ENCODE measurements around the gene YTHDF1.
"Not testable (repeated sequence)": the region's sequence is repeated elsewhere in the genome, so short reads cannot be mapped to it uniquely, and the experiment has no call there.

Gene YTHDF1

DNA sequence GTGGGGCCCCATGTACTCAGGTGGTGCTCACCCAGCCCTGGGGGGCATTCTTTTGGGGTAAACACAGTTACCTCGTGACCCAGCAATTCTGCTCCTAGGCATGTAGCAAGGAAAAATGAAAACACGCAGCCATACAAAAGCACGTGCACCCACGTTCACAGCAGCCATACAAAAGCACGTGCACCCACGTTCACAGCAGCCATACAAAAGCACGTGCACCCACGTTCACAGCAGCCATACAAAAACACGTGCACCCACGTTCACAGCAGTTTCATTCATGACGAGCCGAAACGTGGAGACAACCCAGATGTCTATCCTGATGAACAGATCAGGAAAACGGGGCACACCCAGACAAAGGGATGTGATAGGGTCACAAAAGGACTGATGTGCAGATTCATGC lies 57.1 kb downstream of the YTHDF1 start:
- no peak overlapping the region for H3K4me3 ChIP-seq (replicated peaks in 1 of 2; ENCODE audit: low read depth in 2 of 2, low read length in 2 of 2)

DNA sequence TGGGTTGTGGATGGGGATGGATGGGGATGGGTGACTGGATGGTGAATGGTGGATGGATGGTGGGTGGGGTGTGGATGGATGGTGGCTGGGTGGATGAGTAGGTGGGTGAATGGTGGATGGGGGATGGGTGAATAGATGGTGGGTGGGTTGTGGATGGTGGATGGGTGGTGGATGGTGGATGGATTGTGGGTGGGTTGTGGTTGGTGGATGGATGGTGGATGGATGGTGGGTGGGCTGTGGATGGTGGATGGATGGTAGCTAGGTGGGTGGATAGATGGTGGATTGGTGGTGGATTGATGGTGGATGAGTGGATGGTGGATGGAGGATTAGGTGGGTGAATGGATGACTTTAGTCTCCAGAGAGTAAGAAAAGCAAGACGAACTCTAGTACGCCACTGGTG lies 57.6 kb downstream of the YTHDF1 start:
- TF ChIP-seq, protein P1, sequence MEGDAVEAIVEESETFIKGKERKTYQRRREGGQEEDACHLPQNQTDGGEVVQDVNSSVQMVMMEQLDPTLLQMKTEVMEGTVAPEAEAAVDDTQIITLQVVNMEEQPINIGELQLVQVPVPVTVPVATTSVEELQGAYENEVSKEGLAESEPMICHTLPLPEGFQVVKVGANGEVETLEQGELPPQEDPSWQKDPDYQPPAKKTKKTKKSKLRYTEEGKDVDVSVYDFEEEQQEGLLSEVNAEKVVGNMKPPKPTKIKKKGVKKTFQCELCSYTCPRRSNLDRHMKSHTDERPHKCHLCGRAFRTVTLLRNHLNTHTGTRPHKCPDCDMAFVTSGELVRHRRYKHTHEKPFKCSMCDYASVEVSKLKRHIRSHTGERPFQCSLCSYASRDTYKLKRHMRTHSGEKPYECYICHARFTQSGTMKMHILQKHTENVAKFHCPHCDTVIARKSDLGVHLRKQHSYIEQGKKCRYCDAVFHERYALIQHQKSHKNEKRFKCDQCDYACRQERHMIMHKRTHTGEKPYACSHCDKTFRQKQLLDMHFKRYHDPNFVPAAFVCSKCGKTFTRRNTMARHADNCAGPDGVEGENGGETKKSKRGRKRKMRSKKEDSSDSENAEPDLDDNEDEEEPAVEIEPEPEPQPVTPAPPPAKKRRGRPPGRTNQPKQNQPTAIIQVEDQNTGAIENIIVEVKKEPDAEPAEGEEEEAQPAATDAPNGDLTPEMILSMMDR (IDR thresholded peaks at IDR 0.05; ENCODE audit: low read depth, low read length): no peak
- H3K4me3 ChIP-seq (replicated peaks in 1 of 2; ENCODE audit: low read depth in 2 of 2, low read length in 2 of 2): no peak overlapping the region
- no peak for DNase-seq (ENCODE audit: low read depth in 2 of 2)

More for the DNA sequence above, 57.1 kb downstream of the YTHDF1 start:
- TF ChIP-seq, protein P1 (IDR thresholded peaks at IDR 0.05; ENCODE audit: low read depth, low read length): no peak
- DNase-seq (ENCODE audit: low read depth in 2 of 2): no peak

DNA sequence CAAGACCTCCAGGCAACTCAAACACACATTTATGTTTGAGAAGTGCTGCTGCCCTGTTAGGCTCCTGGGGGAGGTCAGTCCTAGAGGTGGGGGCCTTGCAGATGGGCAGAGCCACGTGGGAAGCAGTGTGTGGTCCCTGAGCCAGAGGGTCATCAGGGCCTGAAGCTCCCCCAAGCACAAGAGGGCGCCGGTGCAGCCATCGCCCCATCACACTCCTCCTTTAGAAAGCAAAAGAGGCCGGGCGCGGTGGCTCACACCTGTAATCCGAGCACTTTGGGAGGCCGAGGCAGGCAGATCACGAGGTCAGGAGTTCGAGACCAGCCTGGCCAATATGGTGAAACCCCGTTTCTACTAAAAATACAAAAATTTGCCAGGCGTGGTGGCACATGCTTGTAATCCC lies 58.5 kb downstream of the YTHDF1 start:
- H3K4me3 ChIP-seq (replicated peaks in 1 of 2; ENCODE audit: low read depth in 2 of 2, low read length in 2 of 2); DNase-seq (ENCODE audit: low read depth in 2 of 2): not testable (repeated sequence)

DNA sequence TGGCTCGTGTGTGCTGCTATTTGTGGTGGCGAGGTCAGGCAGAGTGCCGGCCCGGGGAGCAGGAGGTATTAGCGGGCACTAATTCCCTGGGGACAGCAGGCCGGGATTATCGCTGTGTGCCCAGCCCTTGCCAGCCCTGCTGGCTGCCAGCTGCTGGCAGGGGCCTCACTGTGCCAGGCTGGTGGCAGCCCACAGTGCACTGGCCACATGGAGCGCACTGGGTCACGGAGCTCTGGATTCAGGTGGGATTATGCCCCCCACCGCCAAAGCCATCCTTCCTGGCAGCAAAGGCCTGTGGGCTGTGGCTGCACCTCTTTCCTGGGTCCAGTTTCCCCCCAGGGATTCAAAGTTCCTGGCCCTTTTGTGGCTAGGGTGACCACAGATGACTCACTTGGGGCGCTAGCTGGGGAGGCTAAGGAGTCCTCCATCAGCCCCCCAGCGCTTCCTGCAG lies 59.7 kb downstream of the YTHDF1 start:
- TF ChIP-seq, protein P1 (IDR thresholded peaks at IDR 0.05; ENCODE audit: low read depth, low read length): no peak
- no peak for DNase-seq (ENCODE audit: low read depth in 2 of 2)
- H3K4me3 ChIP-seq (replicated peaks in 1 of 2; ENCODE audit: low read depth in 2 of 2, low read length in 2 of 2): no peak overlapping the region

DNA sequence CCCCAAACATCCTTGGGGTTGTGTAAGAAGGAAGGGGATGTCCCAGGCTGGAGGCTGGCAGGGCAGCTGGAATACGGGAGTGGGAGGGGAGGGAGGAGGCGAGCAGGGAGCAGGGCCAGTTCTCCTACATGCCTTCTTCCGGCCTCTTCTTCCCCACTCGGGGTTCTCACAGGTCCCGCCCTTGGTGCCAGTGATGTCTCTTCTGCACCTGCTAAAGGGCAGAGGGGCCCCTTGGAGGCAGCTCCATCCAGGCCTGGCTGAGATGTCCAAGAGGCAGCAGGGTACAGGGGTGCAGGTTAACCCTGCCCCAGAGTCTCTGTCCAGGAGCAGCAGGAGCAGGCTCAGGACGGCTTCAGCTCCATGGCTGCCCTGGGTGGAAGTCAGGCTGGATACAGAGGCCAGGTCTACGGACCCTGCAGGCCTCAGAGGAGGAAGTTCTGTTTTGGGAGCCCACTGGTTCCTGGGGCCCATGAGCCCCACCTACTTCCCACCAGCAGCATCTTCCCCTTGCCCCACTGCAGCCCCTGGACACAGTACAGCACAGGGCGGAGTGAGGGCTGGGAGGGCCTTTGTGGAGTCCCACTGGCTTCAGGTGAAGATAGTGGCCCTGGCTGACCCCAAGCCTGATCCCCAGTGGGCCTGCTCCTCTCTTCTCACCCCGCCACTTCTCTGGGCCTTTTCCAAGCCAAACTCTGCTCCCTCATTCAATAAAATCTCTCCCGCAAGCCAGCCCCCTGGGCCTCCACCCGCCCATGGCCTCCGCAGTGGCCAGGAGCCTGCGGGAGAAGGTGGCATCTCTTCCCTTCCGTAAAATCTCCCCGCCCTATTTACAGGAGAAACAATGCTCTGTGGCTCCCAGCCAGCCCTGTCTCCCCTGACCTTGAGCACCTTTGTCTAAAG lies 60.4 kb downstream of the YTHDF1 start:
- DNase-seq (ENCODE audit: low read depth in 2 of 2): no peak
- TF ChIP-seq, protein P1 (IDR thresholded peaks at IDR 0.05; ENCODE audit: low read depth, low read length): no peak
- no peak overlapping the region for H3K4me3 ChIP-seq (replicated peaks in 1 of 2; ENCODE audit: low read depth in 2 of 2, low read length in 2 of 2)

DNA sequence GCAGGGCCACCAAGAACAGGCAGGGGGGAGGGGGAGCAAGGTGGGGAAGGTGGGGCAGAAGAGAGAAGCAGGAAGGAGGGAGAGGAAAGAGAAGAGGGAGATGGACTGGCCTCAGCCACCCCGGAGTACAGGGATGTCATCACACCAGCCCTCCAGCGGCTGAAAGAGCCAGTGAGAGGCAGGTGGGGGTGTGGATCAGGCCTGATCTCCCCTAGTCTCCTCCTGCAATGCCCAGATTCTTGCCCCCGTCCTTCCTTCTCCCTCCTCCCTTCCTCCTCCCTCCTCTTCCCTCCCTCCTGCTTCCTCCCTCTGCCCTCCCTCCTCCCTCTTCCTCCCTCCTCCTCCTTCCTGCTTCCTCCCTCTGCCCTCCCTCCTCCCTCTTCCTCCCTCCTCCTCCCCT lies 61.5 kb downstream of the YTHDF1 start:
- DNase-seq (ENCODE audit: low read depth in 2 of 2): no peak
- TF ChIP-seq, protein P1 (IDR thresholded peaks at IDR 0.05; ENCODE audit: low read depth, low read length): no peak
- H3K4me3 ChIP-seq (replicated peaks in 1 of 2; ENCODE audit: low read depth in 2 of 2, low read length in 2 of 2): no peak overlapping the region

DNA sequence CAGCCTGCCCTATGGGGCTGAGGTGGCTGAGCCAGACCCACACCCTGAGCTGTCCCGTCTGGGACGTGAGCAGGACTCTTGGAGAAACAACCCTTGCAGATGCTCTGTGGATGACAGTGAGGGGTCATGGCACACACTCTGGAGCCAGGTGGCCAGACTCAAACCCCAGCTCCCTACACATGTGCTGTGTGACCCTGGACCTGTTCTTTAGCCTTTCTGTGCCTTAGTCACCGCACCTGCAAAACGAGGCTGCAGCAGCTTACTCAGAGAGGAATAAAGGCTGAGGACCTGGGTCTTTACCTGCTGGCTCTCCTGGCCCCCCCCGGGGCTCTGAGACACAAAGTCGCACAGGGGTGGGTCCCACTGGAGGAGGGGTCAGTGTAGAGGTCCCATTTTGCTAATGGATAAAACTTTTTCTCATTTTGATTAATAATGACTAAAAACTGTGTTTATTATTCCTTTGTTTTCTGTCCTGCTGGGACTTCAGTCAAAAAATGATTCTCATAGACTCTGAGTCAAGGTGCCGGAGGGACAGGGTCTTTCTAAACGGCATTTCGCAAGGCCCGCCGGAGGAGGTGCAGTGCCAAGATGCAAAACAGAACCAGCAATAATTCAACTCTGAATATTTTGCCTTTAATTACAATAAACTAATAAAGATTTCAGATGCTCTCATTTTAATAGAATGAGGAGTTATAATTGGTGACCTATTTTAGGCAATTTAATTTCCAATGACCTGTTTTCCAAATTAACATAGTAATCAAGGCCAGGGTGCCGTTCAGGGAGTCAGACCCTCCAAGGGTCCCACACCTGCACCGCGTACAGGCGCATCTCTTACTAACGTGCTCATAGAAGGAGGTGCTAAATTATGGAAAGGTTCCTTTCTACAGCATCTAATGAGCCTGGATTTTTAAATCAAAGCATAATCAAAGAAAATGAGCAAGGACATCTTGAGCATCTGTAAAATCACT lies 62.4 kb downstream of the YTHDF1 start:
- TF ChIP-seq, protein P1 (IDR thresholded peaks at IDR 0.05; ENCODE audit: low read depth, low read length): no peak
- no peak overlapping the region for H3K4me3 ChIP-seq (replicated peaks in 1 of 2; ENCODE audit: low read depth in 2 of 2, low read length in 2 of 2)
- DNase-seq (ENCODE audit: low read depth in 2 of 2): no peak
